Limb (tissue), 2 donors: ENCODE data around the gene CABCOCO1.
A peak's percentile ranks its signal among the peaks of the same experiment; 100 is the strongest.

Experiments
- DNase-seq, 2 donors: peaks; one replicate each; pipeline ENCODE4 v3.0.0-alpha.2; 2016; ENCODE audit errors: extremely low spot score in 2 of 2

The CABCOCO1 gene

DNA sequence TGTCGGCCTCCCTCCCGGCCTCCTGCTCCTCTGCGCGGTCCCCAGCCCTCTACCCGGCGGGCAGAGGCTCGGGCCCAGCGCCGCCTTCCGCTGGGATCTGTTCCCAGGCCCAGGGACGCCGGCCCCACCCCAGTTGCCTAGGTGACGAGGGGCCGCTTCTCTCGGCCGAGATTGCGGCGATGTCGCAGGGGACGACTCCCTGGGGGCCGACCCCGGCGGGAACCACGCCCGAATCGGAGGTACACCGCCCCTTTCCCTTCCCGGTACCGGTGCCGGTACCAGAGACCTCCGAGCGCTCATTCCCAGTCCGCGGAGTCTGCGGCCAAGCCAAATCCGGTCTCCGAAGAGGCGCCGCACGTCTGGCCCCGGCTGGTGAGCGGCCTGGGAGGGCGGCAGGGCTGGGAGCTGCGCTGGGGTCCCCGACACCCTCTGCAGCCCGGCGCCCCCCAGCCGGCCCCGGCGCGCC is at the start of gene CABCOCO1:
Gene CABCOCO1, plus strand, starts transcription at position 136 of the 466 bp plus-strand sequence. Its CDS starts 44 bp downstream, at position 180.
- peak in 1 of 2 donors; percentile 81 for DNase-seq

DNA sequence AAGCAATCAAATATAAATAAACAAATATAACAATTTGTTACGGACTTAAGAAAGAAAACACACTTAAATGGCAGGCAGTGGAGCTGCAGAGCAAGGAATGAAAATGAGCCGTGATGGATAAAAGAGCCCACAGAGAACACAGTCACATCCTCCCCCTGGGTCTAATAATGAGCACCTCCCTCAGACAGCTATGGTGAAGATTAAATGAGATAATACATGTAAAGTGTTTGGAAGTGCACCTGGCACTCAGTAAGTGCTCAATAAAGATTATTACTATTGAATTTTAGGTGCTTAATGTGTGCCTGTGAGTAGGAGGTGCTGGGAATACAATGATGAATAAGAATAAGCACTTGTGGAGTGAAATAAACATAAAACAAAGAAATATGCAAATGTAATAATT is 49.1 kb upstream of the CABCOCO1 start:
- DNase-seq, result no peak

GRCh38 chr10:61616611-61617010 is 46.1 kb upstream of the CABCOCO1 start:
- no peak for DNase-seq

DNA sequence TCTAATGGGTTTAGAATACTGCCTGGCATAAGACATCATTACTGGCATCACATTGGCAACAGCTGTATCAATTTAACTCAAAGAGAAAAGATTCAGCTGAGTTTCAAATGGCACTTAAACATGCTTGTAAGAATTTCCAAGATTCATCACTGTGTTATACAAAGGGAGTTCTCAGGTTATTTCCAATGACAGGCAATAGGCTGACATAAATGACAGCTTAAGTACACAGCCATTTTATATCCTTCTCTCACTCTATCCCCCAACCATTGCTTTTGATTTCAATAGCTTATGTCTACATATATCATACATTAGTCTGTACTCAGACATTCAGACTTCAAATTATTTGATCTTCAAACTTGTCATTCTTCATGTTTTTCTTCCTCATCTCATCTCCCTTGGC is 45.5 kb upstream of the CABCOCO1 start:
- DNase-seq, result no peak

GRCh38 chr10:61617586-61617985 is 45.1 kb upstream of the CABCOCO1 start:
- DNase-seq, result no peak

DNA sequence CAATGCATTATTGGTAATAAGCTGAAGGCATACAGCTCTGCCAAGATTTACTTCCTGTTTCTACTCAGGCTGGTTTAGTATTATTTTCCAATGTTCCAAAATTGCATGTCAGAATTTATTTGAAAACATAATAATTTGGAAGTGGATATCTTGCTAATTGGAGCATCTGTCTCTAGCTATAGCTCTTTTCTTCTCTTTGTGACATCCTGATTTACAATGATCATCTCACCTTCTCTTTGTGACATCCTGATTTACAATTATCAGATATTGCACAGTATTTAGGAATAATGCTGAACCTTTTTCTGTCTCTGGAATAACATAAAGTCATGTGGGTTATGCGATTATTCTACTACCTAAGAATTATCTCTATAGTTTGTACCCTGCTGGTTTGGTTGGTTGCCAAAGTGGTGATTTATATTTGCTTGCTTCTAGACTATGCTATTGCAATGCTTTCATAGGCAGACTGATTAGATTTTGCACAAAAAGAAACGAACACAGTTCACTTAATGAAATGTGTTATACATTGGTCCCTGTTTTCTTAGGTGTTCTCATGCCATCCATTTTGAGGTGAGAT is 44.3 kb upstream of the CABCOCO1 start:
- DNase-seq, result no peak

DNA sequence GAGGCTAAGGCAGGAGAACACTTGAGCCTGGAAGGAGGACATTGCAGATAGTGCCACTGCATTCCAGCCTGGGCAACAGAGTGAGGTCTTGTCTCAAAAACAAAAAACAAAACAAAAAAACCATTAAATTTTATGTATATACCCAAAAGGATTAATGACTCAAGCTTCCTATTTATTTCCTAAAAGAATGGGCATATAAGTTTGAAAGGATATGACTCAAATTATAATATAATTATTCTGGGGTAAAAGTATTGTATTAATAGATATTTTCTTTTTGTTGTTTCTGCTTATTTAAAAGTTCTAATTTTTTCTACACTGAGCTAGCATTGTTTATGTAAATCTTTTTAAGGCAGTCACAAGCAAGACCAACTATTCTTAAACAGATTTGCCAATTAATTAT is 42.2 kb upstream of the CABCOCO1 start:
- no peak for DNase-seq

- peak in 1 of 2 donors; percentile 31 for DNase-seq
These were observed 41.1 kb upstream of the CABCOCO1 start for GRCh38 chr10:61621605-61622051.

GRCh38 chr10:61623161-61623560 is 39.6 kb upstream of the CABCOCO1 start:
- DNase-seq, result peak in 1 of 2 donors; percentile 63

DNA sequence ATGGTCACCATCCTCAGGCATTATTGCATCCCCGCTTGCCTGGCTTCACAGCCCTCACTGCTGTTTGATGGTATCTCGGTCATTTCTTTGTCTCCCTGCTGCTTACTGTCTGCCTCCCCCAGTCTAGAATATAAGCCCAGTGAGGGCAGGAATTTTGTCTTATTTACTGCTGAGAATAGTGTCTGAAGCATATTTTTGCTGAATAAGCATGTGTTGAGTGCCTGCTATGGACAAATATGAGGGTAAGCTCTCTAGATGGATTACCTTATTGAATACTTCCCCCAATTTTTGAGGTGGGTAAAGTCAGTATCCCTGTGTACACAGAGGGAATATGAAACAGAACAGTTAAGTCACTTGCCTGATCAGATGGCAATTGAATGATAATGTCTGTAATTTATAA is 36.5 kb upstream of the CABCOCO1 start:
- DNase-seq, result no peak

DNA sequence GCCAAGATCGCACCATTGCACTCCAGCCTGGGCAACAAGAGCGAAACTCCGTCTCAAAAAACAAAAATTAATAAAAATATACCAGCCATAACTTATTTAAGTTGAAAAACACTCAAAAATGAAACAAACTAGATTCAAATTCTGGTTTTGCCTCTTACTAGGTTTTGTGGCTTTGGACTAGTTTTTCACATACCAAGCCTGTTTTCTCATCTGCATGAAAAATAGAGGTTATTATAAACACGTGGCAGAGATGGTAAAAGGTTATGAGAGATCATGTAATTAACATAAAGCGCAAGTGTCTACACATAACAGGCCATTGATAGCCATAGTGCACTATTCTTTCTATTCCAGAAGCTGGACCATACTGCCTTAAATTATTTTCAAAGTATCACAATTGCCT is 35.5 kb upstream of the CABCOCO1 start:
- no peak for DNase-seq

DNA sequence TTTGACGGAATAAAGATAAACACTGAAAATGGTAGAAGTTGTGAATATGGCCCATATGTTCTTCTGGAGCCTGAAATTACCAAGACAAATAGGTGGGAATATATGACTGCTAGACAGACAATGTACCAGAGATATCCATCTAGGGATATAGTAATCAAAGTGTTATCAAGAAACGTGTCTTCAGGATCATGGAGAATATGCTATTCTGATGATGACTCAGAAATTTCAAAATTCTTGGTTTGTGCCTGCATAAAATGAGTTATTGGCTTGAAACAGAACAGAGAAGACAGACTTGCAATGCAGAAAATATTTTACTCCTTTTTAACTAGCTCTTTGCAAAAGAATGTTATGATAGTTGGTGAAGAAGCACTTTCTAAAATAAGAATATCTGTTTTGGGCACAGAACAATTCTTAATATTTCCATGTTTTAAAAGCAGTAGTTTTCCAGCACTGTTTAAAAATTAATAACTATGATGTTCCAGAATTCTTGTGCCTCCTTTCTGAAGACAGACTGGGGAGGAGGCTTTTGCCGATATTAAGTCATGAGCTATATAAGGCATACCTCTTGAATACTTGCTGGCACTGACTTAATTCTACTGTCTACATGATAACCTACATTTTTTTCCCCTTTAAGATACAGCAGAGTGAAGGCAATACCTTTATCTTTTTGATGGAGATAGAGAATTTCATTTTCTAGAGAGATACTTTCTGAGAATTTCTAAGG is 34.4 kb upstream of the CABCOCO1 start:
- DNase-seq, result no peak

GRCh38 chr10:61628875-61629513 is 33.7 kb upstream of the CABCOCO1 start:
- no peak for DNase-seq

DNA sequence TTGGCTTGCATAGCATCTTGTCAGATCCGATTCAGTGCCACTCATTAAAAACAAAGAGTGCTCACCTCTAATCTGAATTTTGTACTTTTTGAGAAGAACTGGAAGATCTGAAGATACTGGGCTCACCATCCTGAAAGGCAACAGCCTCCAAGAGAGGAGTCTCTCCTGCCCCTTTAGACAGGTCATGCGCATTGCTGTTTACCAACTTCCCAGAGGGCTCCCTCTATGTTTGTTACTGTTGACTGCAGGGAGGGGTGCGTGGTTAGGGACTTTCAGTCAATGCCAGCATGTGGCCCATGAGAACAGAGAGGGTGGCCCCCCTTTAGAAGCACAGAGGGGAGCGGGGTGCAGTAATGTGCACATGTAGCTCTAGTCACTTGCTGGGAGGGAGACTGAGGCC is 33.2 kb upstream of the CABCOCO1 start:
- DNase-seq, result no peak

GRCh38 chr10:61632057-61632670 is 30.6 kb upstream of the CABCOCO1 start:
- DNase-seq, result no peak

DNA sequence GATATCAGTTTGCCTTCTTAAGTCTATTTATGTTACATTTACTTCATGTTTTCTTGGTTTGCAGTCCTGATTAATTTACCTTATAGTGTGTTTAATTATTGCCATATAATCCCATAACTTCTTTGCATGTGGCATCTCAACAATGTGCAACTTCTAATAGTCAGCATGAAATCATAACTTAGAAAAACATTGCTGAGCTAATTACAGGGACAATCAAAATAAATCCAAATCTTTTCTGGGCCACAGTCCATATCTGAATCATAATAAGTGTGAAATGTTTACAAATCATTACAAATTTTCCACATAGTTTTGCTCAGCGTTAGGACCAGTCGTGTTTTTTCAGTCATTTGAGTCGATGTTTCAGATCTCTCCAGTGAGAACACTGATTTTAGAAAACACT is 29.1 kb upstream of the CABCOCO1 start:
- DNase-seq, result no peak

DNA sequence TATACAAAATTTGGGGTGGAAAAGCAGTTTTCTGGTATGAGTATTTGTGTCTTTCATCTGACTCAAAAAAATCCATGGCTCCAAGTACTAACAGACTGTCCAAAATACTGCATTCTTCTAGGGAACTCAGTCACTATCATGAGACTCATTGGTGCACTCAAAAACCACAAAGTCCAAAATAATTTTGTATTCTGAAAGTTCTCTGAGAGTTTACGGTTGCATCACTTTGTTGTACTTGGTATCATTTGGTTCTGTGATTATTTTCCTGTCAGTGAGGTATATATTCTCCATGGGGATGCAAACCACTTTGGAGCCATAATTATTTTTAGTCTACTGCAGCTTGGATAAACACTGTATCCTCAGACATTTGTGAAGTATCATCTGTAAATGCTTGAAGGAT is 28.0 kb upstream of the CABCOCO1 start:
- no peak for DNase-seq

DNA sequence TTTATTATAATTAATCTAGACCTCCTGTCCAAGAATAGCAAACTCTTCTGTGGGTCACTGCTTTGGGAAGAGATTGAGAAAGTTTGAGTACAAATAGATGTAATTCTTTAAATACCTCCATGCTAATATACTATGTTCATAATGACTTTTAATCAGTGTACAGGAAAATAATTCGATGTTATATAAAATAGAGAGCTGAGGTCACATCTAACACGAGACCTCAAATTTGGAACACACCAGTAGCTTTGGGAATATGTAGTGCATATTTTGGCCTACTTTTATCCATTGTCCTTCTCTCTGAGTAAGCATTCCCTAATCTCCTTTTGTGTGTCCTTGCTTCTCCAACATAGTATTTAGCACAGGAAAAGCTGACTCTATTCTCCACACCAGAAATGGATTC is 27.3 kb upstream of the CABCOCO1 start:
- DNase-seq, result no peak

DNA sequence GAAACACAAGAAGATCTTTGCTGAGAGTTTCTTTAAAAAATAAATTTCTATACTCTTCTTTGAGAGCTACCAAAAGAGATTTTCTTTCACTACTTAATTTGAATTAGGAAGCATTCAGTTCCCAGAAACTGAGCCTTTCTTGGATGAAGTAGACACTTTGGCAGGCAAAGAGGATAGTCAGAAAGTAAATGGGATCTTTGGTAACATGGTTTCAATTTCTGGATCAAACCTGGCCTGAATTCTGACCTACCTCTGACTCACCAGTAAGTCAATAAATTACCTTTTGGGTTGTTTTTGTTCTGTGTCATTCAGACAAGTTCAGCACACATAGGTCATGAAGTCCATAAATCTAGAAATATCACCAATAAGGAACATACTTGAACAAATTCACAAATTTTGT is 26.8 kb upstream of the CABCOCO1 start:
- DNase-seq, result no peak

GRCh38 chr10:61639952-61640351 is 22.8 kb upstream of the CABCOCO1 start:
- DNase-seq, result no peak

- DNase-seq, result no peak
These were observed 21.9 kb upstream of the CABCOCO1 start for GRCh38 chr10:61640856-61641255.

GRCh38 chr10:61642150-61642571 is 20.6 kb upstream of the CABCOCO1 start:
- DNase-seq, result no peak
